GM18499 (cell line): ENCODE measurements around the gene PCMTD2.
"Not testable (repeated sequence)": the region's sequence is repeated elsewhere in the genome, so short reads cannot be mapped to it uniquely, and the experiment has no call there.

Source experiments
- ATAC-seq: cut with Tn5 transposase; IDR thresholded peaks from one replicate; pipeline ENCODE4 v1.9.1; 2021; ENCODE audit warnings: moderate number of reproducible peaks; ENCODE audit not compliant: insufficient read depth, unreplicated experiment

Gene PCMTD2

GRCh38 chr20:64223526-64224067 lies 32.0 kb upstream of the PCMTD2 start:
- ATAC-seq, result no peak

- ATAC-seq, result no peak
These were observed 31.0 kb upstream of the PCMTD2 start for GRCh38 chr20:64224351-64225170.

GRCh38 chr20:64225171-64225595 lies 30.4 kb upstream of the PCMTD2 start:
- no peak for ATAC-seq

- no peak for ATAC-seq
These were observed 29.5 kb upstream of the PCMTD2 start for GRCh38 chr20:64225828-64226598.

- no peak for ATAC-seq
These were observed 28.6 kb upstream of the PCMTD2 start for GRCh38 chr20:64226686-64227580.

- no peak for ATAC-seq
These were observed 27.4 kb upstream of the PCMTD2 start for GRCh38 chr20:64228086-64228653.

- no peak for ATAC-seq
These were observed 26.6 kb upstream of the PCMTD2 start for GRCh38 chr20:64228751-64229506.

- no peak for ATAC-seq
These were observed 26.0 kb upstream of the PCMTD2 start for GRCh38 chr20:64229507-64230061.

GRCh38 chr20:64230461-64231145 lies 24.9 kb upstream of the PCMTD2 start:
- no peak for ATAC-seq

- ATAC-seq, result no peak
These were observed 23.7 kb upstream of the PCMTD2 start for GRCh38 chr20:64231621-64232550.

- ATAC-seq, result no peak
These were observed 22.8 kb upstream of the PCMTD2 start for GRCh38 chr20:64232794-64233193.

- no peak for ATAC-seq
These were observed 21.8 kb upstream of the PCMTD2 start for GRCh38 chr20:64233725-64234124.

- no peak for ATAC-seq
These were observed 21.2 kb upstream of the PCMTD2 start for GRCh38 chr20:64234291-64234791.

GRCh38 chr20:64234921-64235565 lies 20.5 kb upstream of the PCMTD2 start:
- not testable (repeated sequence) for ATAC-seq

- no peak for ATAC-seq
These were observed 19.1 kb upstream of the PCMTD2 start for GRCh38 chr20:64236137-64237088.

- ATAC-seq, result no peak
These were observed 18.2 kb upstream of the PCMTD2 start for GRCh38 chr20:64237316-64237715.
